RWPE2 (cell line): Measurements from ENCODE around the gene BRWD1.

ENCODE experiments used
- ATAC-seq: fragments of 200-7000 bp; cut with Tn5 transposase; 3 replicates; pipeline ENCODE4 v1.9.1; 2021; ENCODE audit warnings: low read depth
- DNase-seq: peaks from one replicate; pipeline ENCODE4 v3.0.0-alpha.2; 2020; ENCODE audit warnings: low spot score
- H3K27ac ChIP-seq: fragments of 450-650 bp; 2 replicates; pipeline ENCODE4 v1.5.1; 2017; ENCODE audit warnings: mild to moderate bottlenecking; ENCODE audit not compliant: poor library complexity, severe bottlenecking
- H3K27me3 ChIP-seq: fragments of 250-450 bp; sonication (Bioruptor Pico); 2 replicates; pipeline ENCODE4 v1.5.1; 2021; ENCODE audit warnings: mild to moderate bottlenecking, moderate library complexity; ENCODE audit not compliant: insufficient read depth, poor library complexity, severe bottlenecking
- H3K36me3 ChIP-seq: fragments of 250-450 bp; sonication (Bioruptor Pico); 2 replicates; pipeline ENCODE4 v1.5.1; 2020; ENCODE audit warnings: low read depth, mild to moderate bottlenecking, moderate library complexity
- H3K4me1 ChIP-seq: fragments of 250-450 bp; sonication (Bioruptor Pico); 2 replicates; pipeline ENCODE4 v1.5.1; 2021; ENCODE audit warnings: mild to moderate bottlenecking, moderate library complexity; ENCODE audit not compliant: insufficient read depth, poor library complexity, severe bottlenecking
- H3K4me3 ChIP-seq: fragments of 250-450 bp; sonication (Bioruptor Pico); 2 replicates; pipeline ENCODE4 v1.5.1; 2021; ENCODE audit warnings: mild to moderate bottlenecking, moderate library complexity; ENCODE audit not compliant: severe bottlenecking
- H3K9me3 ChIP-seq: fragments of 250-450 bp; sonication (Bioruptor Pico); 2 replicates; pipeline ENCODE4 v1.5.1; 2021; ENCODE audit warnings: mild to moderate bottlenecking, moderate library complexity; ENCODE audit not compliant: severe bottlenecking
- TF ChIP-seq, protein P1 (sequence below): fragments of 450-650 bp; IDR thresholded peaks from one replicate; pipeline ENCODE4 v1.5.1; 2017; ENCODE audit warnings: mild to moderate bottlenecking, moderate library complexity; ENCODE audit not compliant: poor library complexity, severe bottlenecking

The BRWD1 gene

GRCh38 chr21:39346671-39347331 is 33.4 kb upstream of the BRWD1 start:
- Histone ChIP-seq H3K4me1 (peaks cover 24% of the 10 kb centered on the region), H3K36me3 (peaks cover 63% of the 10 kb centered on the region), H3K4me3 (peak overlapping the region; percentile 100), H3K9me3 (no peaks in the 10 kb centered on the region), H3K27me3 (no peaks in the 10 kb centered on the region), H3K27ac (peak overlapping the region; percentile 92)
- DNase-seq (no peak), ATAC-seq (no peak)
- TF ChIP-seq, protein P1, sequence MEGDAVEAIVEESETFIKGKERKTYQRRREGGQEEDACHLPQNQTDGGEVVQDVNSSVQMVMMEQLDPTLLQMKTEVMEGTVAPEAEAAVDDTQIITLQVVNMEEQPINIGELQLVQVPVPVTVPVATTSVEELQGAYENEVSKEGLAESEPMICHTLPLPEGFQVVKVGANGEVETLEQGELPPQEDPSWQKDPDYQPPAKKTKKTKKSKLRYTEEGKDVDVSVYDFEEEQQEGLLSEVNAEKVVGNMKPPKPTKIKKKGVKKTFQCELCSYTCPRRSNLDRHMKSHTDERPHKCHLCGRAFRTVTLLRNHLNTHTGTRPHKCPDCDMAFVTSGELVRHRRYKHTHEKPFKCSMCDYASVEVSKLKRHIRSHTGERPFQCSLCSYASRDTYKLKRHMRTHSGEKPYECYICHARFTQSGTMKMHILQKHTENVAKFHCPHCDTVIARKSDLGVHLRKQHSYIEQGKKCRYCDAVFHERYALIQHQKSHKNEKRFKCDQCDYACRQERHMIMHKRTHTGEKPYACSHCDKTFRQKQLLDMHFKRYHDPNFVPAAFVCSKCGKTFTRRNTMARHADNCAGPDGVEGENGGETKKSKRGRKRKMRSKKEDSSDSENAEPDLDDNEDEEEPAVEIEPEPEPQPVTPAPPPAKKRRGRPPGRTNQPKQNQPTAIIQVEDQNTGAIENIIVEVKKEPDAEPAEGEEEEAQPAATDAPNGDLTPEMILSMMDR = no peak

DNA sequence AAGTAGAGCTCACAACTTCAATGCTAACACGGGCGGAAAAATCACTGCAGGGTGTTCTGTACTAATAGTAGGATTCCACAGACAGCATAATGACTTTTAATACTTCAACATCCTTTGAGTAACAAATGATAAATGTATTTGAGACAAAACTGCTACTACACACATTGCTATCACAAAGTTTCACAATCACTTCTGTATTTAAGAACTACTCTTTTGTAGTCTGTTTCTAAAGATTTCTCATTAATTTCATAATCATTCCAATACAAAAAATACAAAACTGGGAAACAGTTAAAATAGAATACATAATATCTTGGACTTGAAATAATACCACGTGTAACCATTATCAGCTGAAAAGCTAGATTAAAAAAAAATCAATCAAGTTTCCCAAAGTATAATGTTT is 32.8 kb upstream of the BRWD1 start:
- Histone ChIP-seq H3K27me3 (no peaks in the 10 kb centered on the region), H3K36me3 (peaks cover 69% of the 10 kb centered on the region), H3K27ac (peak overlapping the region; percentile 92), H3K4me1 (peaks cover 24% of the 10 kb centered on the region), H3K9me3 (no peaks in the 10 kb centered on the region), H3K4me3 (peak overlapping the region; percentile 100)
- ATAC-seq = no peak
- TF ChIP-seq, protein P1 = no peak
- no peak for DNase-seq

DNA sequence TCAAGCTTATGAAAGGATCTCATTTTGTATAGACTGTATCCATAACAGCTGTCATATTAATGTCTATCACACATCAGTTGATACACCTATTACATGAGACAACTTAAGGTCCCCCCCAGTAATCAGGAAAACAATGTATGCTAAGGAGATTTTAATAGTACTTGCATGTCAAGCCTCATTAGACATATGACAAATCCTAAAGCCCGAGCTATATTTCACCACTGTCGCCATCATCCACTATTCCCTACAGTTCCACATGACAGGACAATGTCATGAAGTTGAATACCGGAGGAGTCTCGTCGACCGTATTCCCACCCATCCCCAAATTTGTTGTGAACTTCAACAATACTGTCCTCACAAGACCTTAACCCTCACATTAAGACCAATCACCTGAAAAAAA is 32.0 kb upstream of the BRWD1 start:
- H3K4me3 ChIP-seq = no peak overlapping the region
- no peaks in the 10 kb centered on the region for H3K9me3 ChIP-seq
- ATAC-seq (no peak), DNase-seq (no peak)
- no peak overlapping the region for H3K27ac ChIP-seq
- TF ChIP-seq, protein P1 = no peak
- H3K36me3 ChIP-seq = peaks cover 73% of the 10 kb centered on the region
- H3K27me3 ChIP-seq = no peaks in the 10 kb centered on the region
- H3K4me1 ChIP-seq = peaks cover 24% of the 10 kb centered on the region

DNA sequence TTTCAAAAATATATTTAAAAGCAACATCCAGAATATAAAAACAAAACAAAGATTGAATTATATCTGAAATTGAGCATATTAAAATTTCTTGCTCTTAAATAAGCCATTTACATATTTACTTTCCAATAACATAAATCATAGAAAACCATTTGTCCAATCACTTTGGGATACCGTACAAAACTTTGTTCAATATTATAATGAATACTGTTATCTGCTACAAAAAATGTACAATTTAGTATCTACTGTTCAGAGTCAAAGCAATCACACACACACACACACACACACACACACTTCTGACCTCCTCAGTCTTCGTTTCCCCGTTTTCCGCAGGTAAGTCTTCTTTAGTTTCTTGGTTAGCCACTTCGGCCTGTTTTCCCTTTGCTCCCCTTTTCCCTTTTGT is 31.4 kb upstream of the BRWD1 start:
- H3K4me1 ChIP-seq = peaks cover 24% of the 10 kb centered on the region
- H3K9me3 ChIP-seq = no peaks in the 10 kb centered on the region
- peaks cover 73% of the 10 kb centered on the region for H3K36me3 ChIP-seq
- H3K27ac ChIP-seq = no peak overlapping the region
- ATAC-seq = no peak
- TF ChIP-seq, protein P1 = no peak
- H3K4me3 ChIP-seq = no peak overlapping the region
- no peaks in the 10 kb centered on the region for H3K27me3 ChIP-seq
- DNase-seq = no peak

GRCh38 chr21:39341249-39341923 is 28.0 kb upstream of the BRWD1 start:
- no peak overlapping the region for H3K27ac ChIP-seq
- no peak; the same call in 2 of the 3 replicates for ATAC-seq
- no peak for DNase-seq
- TF ChIP-seq, protein P1 = no peak
- no peak overlapping the region for H3K4me3 ChIP-seq
- peaks cover 54% of the 10 kb centered on the region for H3K36me3 ChIP-seq
- no peaks in the 10 kb centered on the region for H3K9me3 ChIP-seq
- peaks cover 14% of the 10 kb centered on the region for H3K4me1 ChIP-seq
- no peaks in the 10 kb centered on the region for H3K27me3 ChIP-seq
